CD14-positive monocyte (primary cell): ENCODE results near the gene TBCD. TPM values are rescaled to one million over a fixed set of nuclear protein-coding genes. Genes with fewer than 3 reads are reported as not detected.

ENCODE experiments used
- DNase-seq, 3 donors: peaks; one replicate each; pipeline ENCODE4 v3.0.0-alpha.2; 2011 to 2022
- H2AFZ ChIP-seq: 2 replicates; pipeline ENCODE4 v1.6.0; 2012; ENCODE audit warnings: mild to moderate bottlenecking, low read depth, low read length, inconsistent platforms; ENCODE audit not compliant: insufficient read depth, poor library complexity, severe bottlenecking
- H3K27ac ChIP-seq, 2 donors: 1 replicate in 1 of 2; 2 replicates in 1 of 2; pipeline ENCODE4 v1.5.1; 2012 to 2013; ENCODE audit warnings: low read length in 2 of 2, control low read depth in 1 of 2, inconsistent platforms in 1 of 2, low read depth in 1 of 2, mild to moderate bottlenecking in 1 of 2
- H3K27me3 ChIP-seq, 2 donors: one replicate each; pipeline versions ENCODE4 v1.6.0 to v1.6.1; 2011 to 2013; ENCODE audit warnings: low read length in 2 of 2; ENCODE audit not compliant: control insufficient read depth in 2 of 2, insufficient read depth in 2 of 2
- H3K36me3 ChIP-seq, 2 donors: replicated peaks in 1 of 2; 1 replicate in 1 of 2; 2 replicates in 1 of 2; pipeline versions ENCODE4 v1.5.1 to v1.6.1; 2012 to 2013; ENCODE audit warnings: low read length in 2 of 2, control low read depth in 1 of 2, inconsistent platforms in 1 of 2, mild to moderate bottlenecking in 1 of 2; ENCODE audit not compliant: insufficient read depth in 2 of 2, control insufficient read depth in 1 of 2
- H3K4me1 ChIP-seq, 2 donors: 1 replicate in 1 of 2; 2 replicates in 1 of 2; pipeline versions ENCODE4 v1.5.1 to v1.6.1; 2012 to 2013; ENCODE audit warnings: low read length in 2 of 2, control low read depth in 1 of 2, inconsistent platforms in 1 of 2, mild to moderate bottlenecking in 1 of 2, moderate library complexity in 1 of 2; ENCODE audit not compliant: insufficient read depth in 2 of 2, control insufficient read depth in 1 of 2
- H3K4me2 ChIP-seq: replicated peaks from 2 replicates; pipeline ENCODE3; 2012; ENCODE audit warnings: low read length, moderate library complexity, mild to moderate bottlenecking; ENCODE audit not compliant: poor library complexity, severe bottlenecking; ENCODE audit errors: extremely low read depth
- H3K4me3 ChIP-seq, 3 experiments: fragments of 200-600 bp in 1 of 3; sonication (generic) in 1 of 3; replicated peaks in 1 of 3; 1 replicate in 2 of 3; 2 replicates in 1 of 3; pipeline ENCODE4 v1.5.1; 2011 to 2013; ENCODE audit warnings: low read length in 3 of 3, mild to moderate bottlenecking in 3 of 3, control low read depth in 2 of 3, low read depth in 2 of 3, inconsistent platforms in 1 of 3, moderate library complexity in 1 of 3
- H3K79me2 ChIP-seq: 2 replicates; pipeline ENCODE4 v1.6.0; 2012; ENCODE audit warnings: mild to moderate bottlenecking, control low read depth, inconsistent platforms, low read length, moderate library complexity; ENCODE audit not compliant: insufficient read depth
- H3K9ac ChIP-seq: 2 replicates; pipeline ENCODE4 v1.6.0; 2017; ENCODE audit warnings: low read length, mild to moderate bottlenecking; ENCODE audit not compliant: insufficient read depth, poor library complexity, severe bottlenecking
- H3K9me3 ChIP-seq, 2 donors: replicated peaks in 1 of 2; 1 replicate in 1 of 2; 2 replicates in 1 of 2; pipeline versions ENCODE4 v1.5.1 to v1.6.1; 2012 to 2013; ENCODE audit warnings: low read length in 2 of 2, control low read depth in 1 of 2; ENCODE audit not compliant: control insufficient read depth in 1 of 2, insufficient read depth in 1 of 2
- H4K20me1 ChIP-seq: 2 replicates; pipeline ENCODE4 v1.6.0; 2012; ENCODE audit warnings: mild to moderate bottlenecking, low read length, control low read depth, moderate library complexity; ENCODE audit not compliant: insufficient read depth
- H3K27ac Mint-ChIP-seq, 7 donors: one replicate each; pipeline ENCODE4 v1.8.0; 2020; ENCODE audit warnings: mild to moderate bottlenecking in 7 of 7, mixed read lengths in 7 of 7, moderate library complexity in 6 of 7, inconsistent platforms in 2 of 7
- H3K27me3 Mint-ChIP-seq, 3 donors: one replicate each; pipeline ENCODE4 v1.8.0; 2021 to 2022; ENCODE audit warnings: low read depth in 3 of 3, mild to moderate bottlenecking in 3 of 3, mixed read lengths in 3 of 3, moderate library complexity in 3 of 3, inconsistent platforms in 1 of 3
- H3K36me3 Mint-ChIP-seq, 2 donors: one replicate each; pipeline ENCODE4 v1.8.0; 2020; ENCODE audit warnings: mixed read lengths in 2 of 2, inconsistent platforms in 1 of 2, mild to moderate bottlenecking in 1 of 2
- H3K4me1 Mint-ChIP-seq: one replicate; pipeline ENCODE4 v1.8.0; 2020; ENCODE audit warnings: mild to moderate bottlenecking, mixed read lengths
- H3K4me3 Mint-ChIP-seq, 2 donors: one replicate each; pipeline ENCODE4 v1.8.0; 2020; ENCODE audit warnings: mild to moderate bottlenecking in 2 of 2, mixed read lengths in 2 of 2, moderate library complexity in 1 of 2
- H3K9me3 Mint-ChIP-seq, 7 donors: one replicate each; pipeline ENCODE4 v1.8.0; 2020 to 2022; ENCODE audit warnings: mixed read lengths in 7 of 7, mild to moderate bottlenecking in 6 of 7, moderate library complexity in 6 of 7, inconsistent platforms in 2 of 7
- CTCF ChIP-seq: fragments of 200-600 bp; IDR thresholded peaks from one replicate; pipeline ENCODE4 v1.8.0; 2022; ENCODE audit warnings: antibody characterized with exemption, mild to moderate bottlenecking
- WGBS: methylation state at CpG from one replicate; pipeline ENCODE4 v1.1.5; 2013; ENCODE audit warnings: missing lambda C conversion rate; ENCODE audit not compliant: insufficient coverage; 5-methylcytosine and 5-hydroxymethylcytosine counted together
- intact Hi-C, 2 donors: fragments of 100-400 bp; cut with micrococcal nuclease; formaldehyde crosslinking; loops; one replicate each; pipeline versions ENCODE4 v1.15.0 to v1.15.1; 2023
- polyA plus RNA-seq, 3 donors: library from polyadenylated mRNA; depleted of rRNA in 1 of 3; unstranded in 2 of 3; stranded (reverse) in 1 of 3; fragments of 300-500 nt in 2 of 3; fragments of >200 nt in 1 of 3; fragmentation: Illumina TruSeq in 2 of 3; gene quantifications; 1 replicate in 2 of 3; 2 replicates in 1 of 3; pipeline ENCODE4 v1.2.3, GENCODE V29; 2012 to 2021

The TBCD gene
- polyA plus RNA-seq, 3 donors, result 54.7 to 74.0 (median 66.6) TPM

GRCh38 chr17:82957961-82958561, 206.2 kb downstream of the TBCD start:
- peaks cover 3 to 23% (median 11%) of the 10 kb centered on the region in 7 donors for H3K9me3 Mint-ChIP-seq
- no peaks in the 10 kb centered on the region for H3K27me3 Mint-ChIP-seq
- intact Hi-C loops, result no loop called here
- Histone ChIP-seq H3K27me3 (no peaks in the 10 kb centered on the region), H2AFZ (no peak overlapping the region), H3K79me2 (no peaks in the 10 kb centered on the region), H3K4me1 (peaks cover 6 to 9% of the 10 kb centered on the region in 2 donors), H4K20me1 (no peaks in the 10 kb centered on the region), H3K9me3 (peaks cover 0 to 4% of the 10 kb centered on the region in 2 donors), H3K4me3 (no peak overlapping the region), H3K9ac (no peak overlapping the region), H3K27ac (no peak overlapping the region), H3K36me3 (peaks cover 13 to 29% of the 10 kb centered on the region in 2 donors), H3K4me2 (no peak overlapping the region)
- peaks cover 31 to 55% of the 10 kb centered on the region in 2 donors for H3K36me3 Mint-ChIP-seq
- TF ChIP-seq CTCF, result no peak
- H3K27ac Mint-ChIP-seq, result no peak overlapping the region
- no peak overlapping the region for H3K4me3 Mint-ChIP-seq
- DNase-seq, result no peak
- peaks cover 11% of the 10 kb centered on the region for H3K4me1 Mint-ChIP-seq
- WGBS, result 97% methylated on average over 24 of the region's 30 CpGs

GRCh38 chr17:82959242-82959930, 207.5 kb downstream of the TBCD start:
- H3K27ac Mint-ChIP-seq, result peak overlapping the region in 3 of 7 donors; percentile 11 to 45 (median 26)
- H3K36me3 Mint-ChIP-seq, result peaks cover 26 to 45% of the 10 kb centered on the region in 2 donors

More at GRCh38 chr17:82959242-82959930, 207.5 kb downstream of the TBCD start:
- Histone ChIP-seq H3K9me3 (peaks cover 0 to 4% of the 10 kb centered on the region in 2 donors), H3K9ac (no peak overlapping the region), H3K79me2 (no peaks in the 10 kb centered on the region), H3K4me2 (no peak overlapping the region), H2AFZ (no peak overlapping the region), H3K4me1 (peaks cover 14 to 19% of the 10 kb centered on the region in 2 donors), H4K20me1 (no peaks in the 10 kb centered on the region), H3K4me3 (no peak overlapping the region), H3K27me3 (no peaks in the 10 kb centered on the region), H3K27ac (no peak overlapping the region), H3K36me3 (peaks cover 13 to 29% of the 10 kb centered on the region in 2 donors)
- DNase-seq, result no peak
- no peak for TF ChIP-seq CTCF
- Mint-ChIP-seq H3K4me3 (no peak overlapping the region), H3K9me3 (peaks cover 5 to 19% (median 9%) of the 10 kb centered on the region in 7 donors), H3K27me3 (no peaks in the 10 kb centered on the region), H3K4me1 (peaks cover 22% of the 10 kb centered on the region)
- intact Hi-C loops, result no loop called here
- 98% methylated on average over 22 of the region's 28 CpGs for WGBS
